ENCODE data around the gene NEU1.

Gene NEU1

GRCh38 chr6:31896493-31896855, 33.9 kb upstream of the NEU1 start:
- DNase-seq (ENCODE audit: low spot score), result no peak

GRCh38 chr6:31892821-31893220, 30.2 kb upstream of the NEU1 start:
- DNase-seq (ENCODE audit: low spot score), result no peak

DNA sequence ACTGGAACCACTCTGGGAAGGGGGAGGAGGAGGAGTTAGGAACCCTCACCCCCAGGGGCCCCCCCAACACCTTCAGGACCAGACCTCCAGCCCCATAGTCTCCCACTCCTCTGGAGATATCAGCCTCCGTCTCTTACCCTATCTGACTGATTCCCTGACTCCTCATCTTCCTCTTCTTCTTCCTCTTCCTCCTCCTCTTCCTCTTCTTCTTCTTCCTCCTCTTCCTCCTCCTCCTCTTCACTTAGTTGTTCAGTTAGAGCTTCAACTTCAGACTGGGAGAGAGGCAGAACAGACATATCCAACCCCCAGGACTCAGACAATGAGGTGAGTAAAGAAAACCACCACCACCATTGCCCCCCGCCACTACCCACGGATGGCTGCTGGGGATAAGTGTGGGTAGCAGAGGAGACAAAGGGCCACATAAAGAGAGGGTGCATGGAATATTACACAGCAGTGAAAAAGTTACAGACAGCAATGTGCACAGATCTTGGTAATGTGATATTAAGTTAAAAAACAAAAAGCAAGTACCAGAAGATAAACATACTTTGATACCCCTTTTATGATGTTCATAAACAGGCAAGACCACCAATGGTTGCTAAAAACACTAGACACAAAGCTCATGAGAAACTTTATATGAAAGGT, 26.8 kb upstream of the NEU1 start:
- DNase-seq (ENCODE audit: low spot score), result no peak

DNA sequence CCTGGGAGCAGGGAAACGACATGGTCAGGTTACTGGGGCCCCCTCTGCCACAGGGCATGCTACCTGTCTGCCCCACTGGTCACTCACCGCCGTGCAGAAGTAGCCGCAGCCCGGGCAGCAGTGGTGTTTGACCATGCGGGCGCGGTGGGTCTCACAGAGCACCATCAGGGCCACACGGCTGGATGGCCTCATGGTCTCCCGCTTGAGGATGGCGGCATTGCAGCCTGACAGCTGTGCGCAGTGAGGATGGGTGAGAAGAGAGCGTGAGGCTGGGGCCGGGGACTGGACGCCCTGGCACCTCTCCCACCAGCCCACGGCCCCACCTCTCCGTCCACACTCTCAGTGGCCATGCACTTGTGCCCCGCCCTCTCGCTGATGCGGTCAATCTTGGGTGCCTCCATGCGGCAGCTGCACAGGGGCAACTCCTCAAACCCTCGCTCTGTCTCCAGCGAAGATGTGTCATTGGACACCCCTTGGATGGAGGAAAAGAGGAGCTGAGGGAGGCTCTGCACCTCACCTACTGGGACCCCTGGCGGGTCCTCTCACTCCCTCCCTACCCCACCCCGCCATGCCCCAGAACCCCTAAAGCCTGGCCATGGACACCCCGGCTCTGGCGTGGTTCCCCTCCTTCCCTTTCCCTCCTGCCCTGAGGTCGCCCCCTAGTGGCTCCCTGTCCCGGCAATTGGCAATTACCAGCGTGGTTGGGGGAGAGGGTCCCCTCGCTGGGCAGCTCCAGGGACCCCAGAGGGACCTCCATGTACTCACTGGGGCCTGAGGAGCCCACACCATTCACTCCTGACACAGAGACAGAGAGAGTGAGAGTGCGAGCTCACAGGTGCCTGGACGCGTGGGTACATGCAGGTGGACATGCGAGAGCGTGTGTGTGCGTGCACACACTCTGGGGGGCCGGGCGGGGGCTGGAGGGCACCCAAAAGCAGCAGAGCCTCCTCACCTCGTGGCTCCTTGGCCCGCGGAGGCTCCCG, 25.9 kb upstream of the NEU1 start:
- no peak for DNase-seq (ENCODE audit: low spot score)

DNA sequence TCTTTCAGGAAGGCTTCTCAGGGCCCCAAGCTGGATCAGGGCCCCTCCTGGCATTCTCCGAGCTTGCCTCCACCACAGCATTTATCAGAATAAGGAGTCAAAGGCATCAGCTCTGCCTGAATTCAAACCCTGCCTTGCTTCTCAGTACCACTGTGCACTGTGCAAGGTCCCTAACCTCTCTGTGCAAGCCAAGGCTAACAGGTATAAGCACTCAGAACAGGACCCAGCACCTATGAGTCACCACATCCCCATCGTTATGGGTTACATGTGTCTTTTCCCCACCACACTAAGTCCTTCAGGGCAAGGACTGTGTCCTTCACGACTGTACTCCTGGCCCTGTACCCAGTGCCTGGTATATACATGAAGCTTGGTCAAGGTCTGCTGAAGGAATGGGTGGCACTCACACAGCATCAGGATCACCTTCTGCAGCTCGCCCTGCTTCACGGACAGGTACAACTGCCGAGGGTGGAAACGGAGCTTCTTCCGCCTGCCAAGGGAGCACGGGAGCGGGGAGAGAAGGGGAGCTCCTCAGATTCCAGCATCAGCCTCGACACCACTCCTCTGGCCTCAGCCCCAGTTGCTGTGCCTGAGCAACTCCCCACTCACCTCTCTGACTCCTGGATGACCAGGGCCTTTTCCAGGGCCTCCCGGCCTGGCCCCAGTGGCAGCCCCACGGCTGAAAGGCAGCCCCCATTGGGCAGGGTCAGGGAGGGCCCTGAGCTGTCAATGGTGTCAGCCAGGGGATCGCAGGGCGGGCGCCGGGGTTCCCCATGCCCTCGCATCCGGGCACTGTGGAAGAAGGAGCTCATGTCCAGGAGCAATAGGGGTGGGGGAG, 24.8 kb upstream of the NEU1 start:
- no peak for DNase-seq (ENCODE audit: low spot score)

GRCh38 chr6:31886541-31886991, 23.9 kb upstream of the NEU1 start:
- DNase-seq (ENCODE audit: low spot score), result no peak

GRCh38 chr6:31884528-31885035, 22.0 kb upstream of the NEU1 start:
- no peak for DNase-seq (ENCODE audit: low spot score)

GRCh38 chr6:31883676-31884075, 21.1 kb upstream of the NEU1 start:
- DNase-seq (ENCODE audit: low spot score), result no peak

DNA sequence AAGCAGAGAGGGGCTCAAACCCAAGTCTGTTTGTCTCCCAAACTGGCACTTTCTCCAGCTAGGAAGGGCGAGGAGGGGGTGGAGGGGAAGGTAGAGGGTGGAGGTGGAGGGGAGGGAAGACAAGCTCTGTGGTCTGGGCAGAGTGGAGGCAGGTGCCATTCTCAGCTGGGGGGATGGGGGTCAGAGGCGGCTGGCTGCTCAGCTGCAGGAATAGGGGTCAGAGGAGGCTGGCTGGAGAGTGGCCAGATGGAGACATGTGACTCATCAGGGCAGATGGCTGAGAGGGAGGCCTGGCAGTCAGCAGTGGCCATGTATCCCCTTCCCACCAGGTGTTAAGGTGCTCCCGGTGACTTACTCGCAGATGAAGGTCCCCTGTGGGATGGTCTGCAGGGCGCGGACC, 19.7 kb upstream of the NEU1 start:
- DNase-seq (ENCODE audit: low spot score), result no peak

DNA sequence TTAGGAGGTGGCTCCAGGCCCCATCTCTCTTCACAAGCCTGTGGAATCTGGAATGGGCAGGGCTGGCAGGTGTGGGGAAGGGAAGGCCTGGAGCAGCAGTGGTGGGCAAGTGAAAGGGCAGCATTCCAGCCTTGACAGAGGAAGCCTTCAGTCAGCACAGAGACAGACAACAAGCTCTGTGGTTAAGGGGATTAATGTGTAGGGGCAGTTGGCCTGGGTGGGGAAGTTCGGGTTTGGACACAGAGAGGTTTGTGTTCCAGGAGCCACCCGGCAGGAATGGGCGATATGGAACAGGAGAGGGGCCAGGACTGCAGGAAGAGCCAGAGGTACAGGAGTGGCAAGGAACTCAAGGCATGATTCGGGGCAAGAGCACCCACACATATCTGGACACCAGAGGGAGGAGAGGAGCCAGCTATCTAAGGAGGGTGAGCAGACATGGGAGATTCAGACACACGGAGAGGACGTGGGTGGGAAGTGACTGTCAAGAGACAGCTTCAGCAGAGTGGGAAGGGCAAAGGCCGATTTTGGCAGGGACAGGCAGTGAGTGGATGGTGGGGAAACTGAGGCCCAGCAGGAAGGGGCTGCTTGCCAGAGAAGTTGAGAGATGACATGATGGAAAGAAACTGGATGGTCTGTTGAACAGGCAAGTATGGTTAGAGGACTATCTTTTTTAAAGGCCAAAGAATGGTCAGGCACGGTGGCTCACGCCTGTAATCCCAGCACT, 18.7 kb upstream of the NEU1 start:
- DNase-seq (ENCODE audit: low spot score), result no peak

DNA sequence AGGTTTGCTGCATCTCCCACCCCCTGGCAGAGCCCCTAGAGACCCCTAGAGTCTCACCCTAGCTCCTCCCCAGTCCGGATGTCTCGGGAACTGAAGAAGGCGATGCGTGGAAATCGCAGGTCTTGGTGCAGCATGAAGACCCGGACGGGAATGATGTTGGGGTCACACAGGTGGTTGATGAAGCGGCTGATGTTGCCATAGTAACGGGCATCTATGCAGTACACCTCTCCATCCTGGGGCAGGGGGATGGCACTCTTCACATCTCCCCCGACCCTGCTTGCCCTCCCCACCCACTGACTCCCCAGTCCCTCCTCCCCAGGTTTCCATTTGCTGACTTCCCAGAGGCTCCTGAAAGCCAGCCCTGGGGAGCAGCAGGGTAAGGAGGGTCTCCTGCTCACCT, 18.0 kb upstream of the NEU1 start:
- DNase-seq (ENCODE audit: low spot score), result no peak

DNA sequence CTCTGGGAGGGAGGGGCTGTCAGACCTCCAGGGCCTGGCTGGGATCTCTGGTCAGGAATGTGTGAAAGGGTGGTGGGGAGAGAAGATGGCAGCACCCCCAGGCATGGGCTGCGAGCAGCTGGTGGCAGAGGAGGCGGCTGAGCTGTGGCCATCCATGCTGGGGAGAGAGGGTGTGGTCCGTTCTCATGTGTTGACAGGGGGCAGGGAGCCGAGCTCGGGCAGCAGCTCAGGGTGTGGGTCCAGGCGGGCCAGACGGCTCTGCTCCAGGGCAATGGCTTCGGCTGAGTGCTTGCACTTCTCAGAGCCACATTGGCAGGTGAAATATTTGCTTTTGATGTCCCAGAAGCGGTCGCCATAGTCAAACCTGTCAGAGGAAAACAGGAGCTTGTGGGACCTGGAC, 17.3 kb upstream of the NEU1 start:
- DNase-seq (ENCODE audit: low spot score), result no peak

DNA sequence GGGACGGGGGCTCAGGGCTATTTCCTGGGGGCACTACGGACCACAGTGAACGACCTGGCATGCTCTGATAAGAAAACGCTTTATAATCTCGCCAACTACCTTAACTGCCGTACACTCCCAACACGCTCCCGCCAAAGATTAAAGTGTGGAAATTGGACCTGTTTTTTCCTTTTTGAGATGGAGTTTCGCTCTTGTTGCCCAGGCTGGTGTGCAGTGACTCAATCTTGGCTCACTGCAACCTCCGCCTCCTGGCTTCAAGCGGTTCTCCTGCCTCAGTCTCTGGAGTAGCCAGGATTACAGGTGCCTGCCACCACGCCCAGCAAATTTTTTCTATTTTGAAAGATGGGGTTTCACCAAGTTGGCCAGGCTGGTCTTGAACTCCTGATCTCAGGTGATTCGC, 16.5 kb upstream of the NEU1 start:
- DNase-seq (ENCODE audit: low spot score), result no peak

DNA sequence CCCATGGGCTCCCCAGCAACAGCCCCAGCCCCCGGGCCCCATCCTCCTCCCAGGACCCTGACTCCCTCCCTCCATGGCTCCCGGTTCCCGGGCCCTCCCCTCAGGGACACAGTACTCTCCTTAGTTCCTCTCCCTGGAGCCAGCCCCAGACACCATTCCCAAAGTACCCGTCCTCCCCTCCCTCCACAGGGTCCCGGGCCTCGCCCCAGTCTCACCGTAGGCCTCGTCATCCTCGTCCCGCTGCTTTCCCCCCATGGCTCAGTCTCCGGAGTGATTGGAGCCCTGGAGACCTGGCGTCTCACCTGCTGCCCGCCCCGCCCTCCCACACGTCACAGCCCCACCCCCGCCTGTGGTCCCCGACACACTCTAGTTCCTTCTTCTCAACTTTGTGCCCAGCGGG, 16.1 kb upstream of the NEU1 start, which contains the start of gene SLC44A4:
Gene SLC44A4 (minus strand): TSS at position 272 of the 400 bp plus-strand sequence. CDS start 17 bp downstream, at position 255.
- DNase-seq (ENCODE audit: low spot score), result no peak

DNA sequence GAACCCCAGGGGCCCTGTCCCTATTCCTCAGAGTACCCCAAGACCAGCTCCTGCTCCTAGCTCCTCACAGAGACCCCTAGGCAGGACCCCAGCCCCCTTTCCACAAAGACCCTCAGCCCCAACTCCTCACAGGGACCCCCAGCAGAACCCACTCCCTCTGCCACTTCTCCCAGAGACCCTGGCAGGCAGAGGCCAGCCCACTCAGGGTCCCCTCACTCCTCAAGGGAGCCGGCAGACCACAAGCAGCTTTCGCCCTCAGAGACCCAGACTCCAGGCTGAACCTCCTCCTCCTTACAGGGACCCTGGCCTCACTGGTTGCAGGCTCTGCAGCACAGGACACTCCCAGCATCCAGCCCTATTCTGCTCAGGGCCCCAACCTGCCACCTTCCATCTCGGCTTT, 15.6 kb upstream of the NEU1 start:
- no peak for DNase-seq (ENCODE audit: low spot score)

- no peak for DNase-seq (ENCODE audit: low spot score)
These were observed 15.1 kb upstream of the NEU1 start for GRCh38 chr6:31877651-31878161.

GRCh38 chr6:31877125-31877650, 14.6 kb upstream of the NEU1 start:
- DNase-seq (ENCODE audit: low spot score), result no peak

GRCh38 chr6:31876357-31876756, 13.7 kb upstream of the NEU1 start:
- no peak for DNase-seq (ENCODE audit: low spot score)

- DNase-seq (ENCODE audit: low spot score), result no peak
These were observed 13.3 kb upstream of the NEU1 start for GRCh38 chr6:31875877-31876276.

DNA sequence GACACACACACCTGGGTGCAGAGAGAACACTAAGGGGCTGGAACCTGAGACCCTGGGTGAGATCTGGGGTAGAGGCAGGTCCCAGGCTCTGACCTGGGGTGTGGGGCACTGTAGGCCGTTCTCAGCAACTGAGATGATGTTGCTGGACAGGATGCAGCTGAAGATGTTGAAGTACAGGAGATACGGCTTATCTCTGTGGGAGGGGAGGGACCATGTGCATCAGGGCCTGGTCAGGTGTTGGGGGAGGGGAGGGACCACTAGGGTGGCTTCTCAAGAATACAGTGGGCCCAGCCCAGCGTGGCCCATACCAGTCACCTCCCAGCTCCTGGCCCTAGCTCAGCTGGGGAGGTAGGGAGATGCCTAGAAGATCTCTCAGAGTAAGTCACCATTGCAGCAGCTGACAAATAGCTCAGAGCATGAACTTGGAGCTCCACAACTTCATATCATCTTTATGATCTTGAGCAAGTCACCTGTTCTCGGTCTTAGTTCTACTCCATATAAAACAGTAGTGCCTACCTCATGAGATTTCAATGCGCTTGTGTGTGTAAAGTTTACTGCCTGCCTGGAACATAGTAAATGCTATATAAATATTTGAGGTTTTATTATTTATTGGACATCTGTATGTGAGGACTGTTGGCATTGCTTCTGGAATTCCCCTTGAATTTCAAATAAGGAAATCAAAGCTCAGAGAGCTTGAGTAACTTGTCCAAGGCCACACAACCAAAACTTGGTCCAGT, 12.4 kb upstream of the NEU1 start:
- DNase-seq (ENCODE audit: low spot score), result no peak

All from HuH-7.5 (cell line).